ENCODE results near the gene CD93. TPM values are rescaled to one million over a fixed set of nuclear protein-coding genes. Genes with fewer than 3 reads are reported as not detected.

CD93 gene
- total RNA-seq, 4 donors from 2014 or later, result 24.5 to 80.7 (median 66.0) TPM

DNA sequence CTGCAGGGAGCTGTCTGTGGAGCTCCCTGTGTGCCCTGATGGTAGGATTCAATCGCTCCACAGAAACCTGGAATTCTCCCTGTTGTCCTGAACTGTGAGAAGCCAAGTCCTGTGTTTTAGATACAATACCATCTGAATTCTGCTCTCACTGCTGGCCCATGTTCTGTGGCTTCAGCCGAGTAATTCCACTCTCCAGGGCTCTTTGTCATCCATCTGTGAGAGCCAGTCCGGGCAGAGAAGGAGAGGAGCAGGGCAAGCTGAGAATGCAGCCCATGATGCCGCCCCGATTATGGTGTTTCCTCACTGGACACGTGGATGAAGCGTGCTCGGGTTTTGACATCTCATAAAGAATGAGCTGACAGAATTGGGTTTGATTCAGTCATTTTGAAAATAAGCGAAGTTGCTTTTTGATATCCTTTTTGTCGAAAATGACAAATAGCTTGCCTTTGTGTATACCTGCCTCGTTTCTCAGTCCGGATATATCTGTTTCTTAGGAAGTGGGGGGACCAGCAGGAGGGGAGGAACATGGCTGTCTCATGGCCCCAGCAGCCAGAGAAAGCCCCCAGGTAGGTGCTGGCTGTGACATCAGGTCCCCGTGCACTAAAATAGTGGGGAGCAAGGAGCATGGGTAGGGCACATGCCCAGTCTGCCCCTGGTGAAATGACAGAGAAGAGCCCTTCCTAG, 8.2 kb upstream of the CD93 start:
- no peaks in the 10 kb centered on the region for H3K27me3 ChIP-seq
- no peak for DNase-seq (ENCODE audit: extremely low spot score)
- no peaks in the 10 kb centered on the region for H3K36me3 ChIP-seq
- intact Hi-C loops (cut with DNase I), result no loop called here
- H3K4me1 ChIP-seq, result peaks cover 0 to 15% (median 14%) of the 10 kb centered on the region in 4 donors
- H3K4me3 ChIP-seq, result no peak overlapping the region
- TF ChIP-seq, protein P1, sequence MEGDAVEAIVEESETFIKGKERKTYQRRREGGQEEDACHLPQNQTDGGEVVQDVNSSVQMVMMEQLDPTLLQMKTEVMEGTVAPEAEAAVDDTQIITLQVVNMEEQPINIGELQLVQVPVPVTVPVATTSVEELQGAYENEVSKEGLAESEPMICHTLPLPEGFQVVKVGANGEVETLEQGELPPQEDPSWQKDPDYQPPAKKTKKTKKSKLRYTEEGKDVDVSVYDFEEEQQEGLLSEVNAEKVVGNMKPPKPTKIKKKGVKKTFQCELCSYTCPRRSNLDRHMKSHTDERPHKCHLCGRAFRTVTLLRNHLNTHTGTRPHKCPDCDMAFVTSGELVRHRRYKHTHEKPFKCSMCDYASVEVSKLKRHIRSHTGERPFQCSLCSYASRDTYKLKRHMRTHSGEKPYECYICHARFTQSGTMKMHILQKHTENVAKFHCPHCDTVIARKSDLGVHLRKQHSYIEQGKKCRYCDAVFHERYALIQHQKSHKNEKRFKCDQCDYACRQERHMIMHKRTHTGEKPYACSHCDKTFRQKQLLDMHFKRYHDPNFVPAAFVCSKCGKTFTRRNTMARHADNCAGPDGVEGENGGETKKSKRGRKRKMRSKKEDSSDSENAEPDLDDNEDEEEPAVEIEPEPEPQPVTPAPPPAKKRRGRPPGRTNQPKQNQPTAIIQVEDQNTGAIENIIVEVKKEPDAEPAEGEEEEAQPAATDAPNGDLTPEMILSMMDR (IDR thresholded peaks at IDR 0.05), result no peak
- no peaks in the 10 kb centered on the region for H3K9me3 ChIP-seq
- H3K27ac ChIP-seq (replicated peaks in 1 of 4), result no peak overlapping the region
- 91% methylated on average over 10 of the region's 13 CpGs for WGBS

DNA sequence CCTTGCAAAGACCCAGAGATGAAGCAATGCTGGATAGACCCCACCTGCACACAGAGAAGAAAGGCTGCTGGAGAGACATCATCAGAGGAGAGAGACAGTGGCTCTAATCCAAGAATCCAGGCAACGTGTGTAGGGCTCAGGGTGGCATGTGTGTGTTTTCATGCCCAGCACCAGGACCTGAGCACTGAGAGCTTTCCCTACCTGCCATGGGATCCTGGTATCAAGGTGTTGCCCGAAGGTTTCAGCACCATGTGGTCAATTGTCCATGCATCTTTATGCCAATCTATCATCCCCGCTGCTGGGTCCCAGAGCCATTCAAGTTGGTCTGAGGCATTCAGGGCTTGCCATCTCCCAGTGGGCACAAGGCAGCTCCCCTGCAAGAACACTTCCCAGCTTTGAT, 7.5 kb upstream of the CD93 start:
- no peak for DNase-seq (ENCODE audit: extremely low spot score)
- Histone ChIP-seq H3K27ac (replicated peaks in 1 of 4) (no peak overlapping the region), H3K4me1 (peaks cover 0 to 15% (median 14%) of the 10 kb centered on the region in 4 donors), H3K4me3 (no peak overlapping the region), H3K36me3 (no peaks in the 10 kb centered on the region), H3K27me3 (no peaks in the 10 kb centered on the region), H3K9me3 (no peaks in the 10 kb centered on the region)
- intact Hi-C loops (cut with DNase I), result no loop called here
- TF ChIP-seq POLR2A (IDR thresholded peaks at IDR 0.05; ENCODE audit: low read depth), result no peak
- TF ChIP-seq, protein P1 (IDR thresholded peaks at IDR 0.05), result no peak
- WGBS, result 70% methylated on average over 2 of the region's 3 CpGs

DNA sequence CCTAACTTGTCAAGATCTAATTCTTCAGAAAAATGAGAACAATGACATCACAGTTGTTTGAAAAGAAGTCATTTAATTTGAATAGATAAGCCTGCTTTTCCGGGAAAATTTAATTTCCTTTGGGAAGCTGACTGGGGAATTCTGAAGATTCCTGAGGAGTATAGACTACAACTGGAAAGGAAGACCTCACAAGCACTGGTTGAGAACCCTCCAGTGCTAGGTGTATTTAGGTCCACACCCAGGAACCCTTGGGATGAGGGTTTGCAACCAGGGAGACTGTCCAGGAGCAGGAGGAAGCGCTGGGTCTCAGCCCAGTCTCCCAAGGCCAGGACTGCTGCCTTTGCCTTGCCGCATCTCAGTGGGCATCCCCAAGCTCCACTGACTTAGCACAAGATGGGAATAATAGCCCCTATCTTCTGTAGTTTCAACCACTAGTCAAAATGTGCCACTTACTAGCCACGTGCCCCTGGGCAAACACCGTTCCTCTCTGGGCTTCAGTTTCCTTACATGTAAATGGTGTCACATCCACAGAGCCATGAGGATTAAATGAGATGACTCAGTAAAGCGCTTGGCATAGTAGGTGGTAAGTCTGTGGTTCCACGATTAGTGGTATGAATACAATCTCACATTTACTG, 6.9 kb upstream of the CD93 start:
- 73% methylated on average over 7 of the region's 7 CpGs for WGBS
- Histone ChIP-seq H3K9me3 (no peaks in the 10 kb centered on the region), H3K4me3 (no peak overlapping the region), H3K4me1 (peaks cover 0 to 17% (median 14%) of the 10 kb centered on the region in 4 donors), H3K27me3 (no peaks in the 10 kb centered on the region), H3K27ac (replicated peaks in 1 of 4) (no peak overlapping the region), H3K36me3 (no peaks in the 10 kb centered on the region)
- TF ChIP-seq POLR2A (IDR thresholded peaks at IDR 0.05; ENCODE audit: low read depth) (no peak), POLR2AphosphoS5 (IDR thresholded peaks at IDR 0.05) (no peak), EP300 (IDR thresholded peaks at IDR 0.05) (no peak)
- TF ChIP-seq, protein P1 (IDR thresholded peaks at IDR 0.05), result no peak
- DNase-seq (ENCODE audit: extremely low spot score), result no peak
- intact Hi-C loops (cut with DNase I), result no loop called here

DNA sequence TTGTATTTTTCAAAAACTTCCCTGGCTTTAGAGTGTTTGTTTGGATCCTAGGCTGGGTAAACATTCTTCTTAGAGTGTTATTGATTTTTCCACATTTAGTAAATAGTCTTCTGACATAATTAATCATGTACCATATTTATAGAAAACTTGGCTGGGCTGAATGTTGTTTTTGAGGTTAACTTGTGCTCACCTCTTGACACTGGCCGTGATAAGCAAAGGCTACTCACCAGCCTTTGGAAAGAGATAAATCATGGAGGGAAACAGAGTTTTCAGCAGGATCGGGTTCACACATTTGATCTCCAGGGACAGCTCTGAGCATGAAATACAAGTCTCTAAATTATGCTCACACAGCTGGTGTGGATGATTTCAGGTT, 6.2 kb upstream of the CD93 start:
- TF ChIP-seq POLR2A (IDR thresholded peaks at IDR 0.05; ENCODE audit: low read depth) (no peak), POLR2AphosphoS5 (IDR thresholded peaks at IDR 0.05) (no peak), EP300 (IDR thresholded peaks at IDR 0.05) (no peak)
- TF ChIP-seq, protein P1 (IDR thresholded peaks at IDR 0.05), result no peak
- Histone ChIP-seq H3K9me3 (no peaks in the 10 kb centered on the region), H3K27ac (replicated peaks in 1 of 4) (peak overlapping the region in 1 of 4 donors; percentile 2), H3K27me3 (no peaks in the 10 kb centered on the region), H3K4me3 (no peak overlapping the region), H3K36me3 (no peaks in the 10 kb centered on the region), H3K4me1 (peaks cover 5 to 23% (median 19%) of the 10 kb centered on the region in 4 donors)
- intact Hi-C loops (cut with DNase I), result no loop called here
- 70% methylated on average over 2 of the region's 2 CpGs for WGBS
- DNase-seq (ENCODE audit: extremely low spot score), result no peak

Measured in esophagus muscularis mucosa (tissue), 4 donors.